Measurements from ENCODE around the gene KCNAB1. TPM values are rescaled to one million over a fixed set of nuclear protein-coding genes. Genes with fewer than 3 reads are reported as not detected.

KCNAB1 gene
- total RNA-seq, 4 donors from 2014 or later: 1.6 to 2.9 (median 2.3) TPM

- no peak overlapping the region for H3K4me3 ChIP-seq (ENCODE audit: low read depth, poor library complexity, severe bottlenecking)
- 77 to 86% methylated on average over 5 of the region's 5 CpGs for WGBS, 2 donors
- intact Hi-C loops (cut with DNase I; ENCODE audit: low total_unique reads): no loop called here
- no peak for TF ChIP-seq POLR2A (IDR thresholded peaks at IDR 0.05)
- no peak for TF ChIP-seq CTCF (IDR thresholded peaks at IDR 0.05)
- no peak for DNase-seq (ENCODE audit: low spot score in 2 of 2)
These were observed 377.9 kb downstream of the KCNAB1 start for GRCh38 chr3:156498307-156498706.

- no peak overlapping the region for H3K4me3 ChIP-seq (ENCODE audit: low read depth, poor library complexity, severe bottlenecking)
- no peak for TF ChIP-seq POLR2A (IDR thresholded peaks at IDR 0.05)
- TF ChIP-seq CTCF (IDR thresholded peaks at IDR 0.05): no peak
- no peak for DNase-seq (ENCODE audit: low spot score in 2 of 2)
- intact Hi-C loops (cut with DNase I; ENCODE audit: low total_unique reads): no loop called here
These were observed 386.9 kb downstream of the KCNAB1 start for GRCh38 chr3:156507285-156507684.

GRCh38 chr3:156509189-156510174 lies 389.1 kb downstream of the KCNAB1 start:
- no peak for DNase-seq (ENCODE audit: low spot score in 2 of 2)
- intact Hi-C loops (cut with DNase I; ENCODE audit: low total_unique reads): loop anchor here (5.0 kb wide), 1 partner anchor 352 kb away; no protein-coding TSS in a partner anchor
- WGBS, 2 donors: 57 to 60% methylated on average over 5 of the region's 5 CpGs
- TF ChIP-seq POLR2A (IDR thresholded peaks at IDR 0.05) (no peak), CTCF (IDR thresholded peaks at IDR 0.05) (no peak)
- H3K4me3 ChIP-seq (ENCODE audit: low read depth, poor library complexity, severe bottlenecking): no peak overlapping the region

- intact Hi-C loops (cut with DNase I; ENCODE audit: low total_unique reads): loop anchor here (5.0 kb wide), 1 partner anchor 355 kb away; no protein-coding TSS in a partner anchor
- TF ChIP-seq CTCF (IDR thresholded peaks at IDR 0.05) (no peak), POLR2A (IDR thresholded peaks at IDR 0.05) (no peak)
- WGBS, 2 donors: 65% methylated on average over 2 of the region's 2 CpGs
These were observed 391.8 kb downstream of the KCNAB1 start for GRCh38 chr3:156511987-156512677.

GRCh38 chr3:156513619-156514018 lies 393.2 kb downstream of the KCNAB1 start:
- no peak for DNase-seq (ENCODE audit: low spot score in 2 of 2)

More at GRCh38 chr3:156511987-156512677, 391.8 kb downstream of the KCNAB1 start:
- no peak for DNase-seq (ENCODE audit: low spot score in 2 of 2)
- H3K4me3 ChIP-seq (ENCODE audit: low read depth, poor library complexity, severe bottlenecking): no peak overlapping the region

More at GRCh38 chr3:156513619-156514018, 393.2 kb downstream of the KCNAB1 start:
- 45 to 53% methylated on average over 5 of the region's 5 CpGs for WGBS, 2 donors
- TF ChIP-seq CTCF (IDR thresholded peaks at IDR 0.05) (no peak), POLR2A (IDR thresholded peaks at IDR 0.05) (no peak)
- H3K4me3 ChIP-seq (ENCODE audit: low read depth, poor library complexity, severe bottlenecking): no peak overlapping the region
- intact Hi-C loops (cut with DNase I; ENCODE audit: low total_unique reads): loop anchor here (5.0 kb wide), 1 partner anchor 356 kb away; no protein-coding TSS in a partner anchor

All from lower leg skin (tissue), 4 donors.